GM12892 (cell line): ENCODE measurements around the gene MRNIP.

Experiments used
- POLR2A ChIP-seq: IDR thresholded peaks from 2 replicates; pipeline ENCODE4 v1.6.1; 2011; ENCODE audit warnings: low read depth, low read length, control low read depth
- POLR2AphosphoS5 ChIP-seq: IDR thresholded peaks from 2 replicates; pipeline ENCODE4 v1.6.1; 2011; ENCODE audit warnings: low read depth, low read length, control low read depth
- TAF1 ChIP-seq: IDR thresholded peaks from 2 replicates; pipeline ENCODE4 v1.6.1; 2011; ENCODE audit warnings: low read depth, mild to moderate bottlenecking, control low read depth, low read length, borderline replicate concordance

GRCh38 chr5:179822444-179822990, 36.1 kb downstream of the MRNIP start:
- TF ChIP-seq POLR2A: no peak
- TF ChIP-seq POLR2AphosphoS5: no peak
- no peak for TF ChIP-seq TAF1
